GF-D8 (cell line): ENCODE results near the gene GABPA.
A peak's percentile ranks its signal among the peaks of the same experiment; 100 is the strongest.
"Not testable (repeated sequence)": the region's sequence is repeated elsewhere in the genome, so short reads cannot be mapped to it uniquely, and the experiment has no call there.

Experiments used
- DNase-seq: peaks from one replicate; lab custom pipeline; 2025; lab: John Stamatoyannopoulos, UW

The GABPA gene

DNA sequence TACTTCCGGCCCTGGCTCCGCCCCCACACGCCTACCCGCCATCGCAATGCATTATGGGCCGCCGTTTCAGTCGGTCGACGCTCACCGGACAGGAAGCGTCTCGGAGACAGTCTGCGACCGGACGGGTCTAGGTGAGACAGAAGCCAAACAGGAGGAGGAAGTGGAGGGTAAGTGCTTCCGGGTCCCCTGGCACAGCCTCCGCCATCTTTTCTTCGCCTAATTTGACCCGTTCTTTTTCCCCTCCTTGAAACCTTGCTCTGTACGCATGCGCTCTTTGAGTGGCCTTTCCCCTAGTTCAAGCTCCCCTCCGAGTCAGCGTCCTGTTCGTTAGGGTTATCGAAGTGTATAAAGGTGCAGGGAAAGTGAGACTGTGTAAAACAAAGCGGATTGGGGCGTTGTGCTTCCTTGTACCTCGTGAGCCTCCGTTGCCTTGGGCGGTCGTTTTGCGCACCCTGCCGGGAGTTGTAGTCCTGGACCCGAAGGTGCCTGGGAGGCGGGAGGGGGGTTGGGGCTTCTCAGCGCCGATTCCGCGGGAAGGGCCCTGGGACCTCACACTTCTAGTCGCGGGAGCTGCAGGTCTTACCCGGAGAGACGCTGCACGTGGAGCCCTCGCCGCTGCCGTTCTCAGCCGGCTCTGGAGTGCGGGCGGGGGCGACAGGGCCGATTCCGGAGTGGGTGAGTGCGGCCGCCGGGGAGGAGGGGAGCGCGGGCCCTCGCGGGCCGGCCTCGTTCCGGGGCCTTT, at the start of gene GABPA, which contains the start of gene ATP5PF:
TSS of gene GABPA (plus strand) at position 69 of the 742 bp plus-strand sequence. CDS start 6,627 bp downstream, outside the sequence.
TSS of gene ATP5PF (minus strand) at position 1 of the 742 bp plus-strand sequence. CDS start 5,110 bp downstream, outside the sequence.
- peak; percentile 99 for DNase-seq

DNA sequence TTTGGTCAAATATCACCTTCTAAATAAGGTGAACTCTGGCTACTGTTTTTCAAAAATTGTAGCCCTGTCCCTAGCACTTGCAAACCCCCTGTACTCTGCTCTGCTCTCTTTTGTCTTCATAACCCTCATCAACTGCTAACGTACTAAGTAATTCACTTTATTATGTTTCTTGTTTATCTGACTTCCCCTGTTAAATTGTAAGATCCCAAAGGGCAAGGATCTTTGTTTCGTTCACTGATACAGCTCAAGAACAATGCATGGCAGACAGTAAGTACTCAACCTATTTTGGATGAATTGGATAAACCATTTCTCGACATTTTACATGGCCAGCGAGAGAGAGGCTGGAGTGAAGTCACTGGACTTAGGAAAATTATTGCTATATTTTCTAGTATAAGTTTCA, 47.0 kb upstream of the GABPA start:
- no peak for DNase-seq

DNA sequence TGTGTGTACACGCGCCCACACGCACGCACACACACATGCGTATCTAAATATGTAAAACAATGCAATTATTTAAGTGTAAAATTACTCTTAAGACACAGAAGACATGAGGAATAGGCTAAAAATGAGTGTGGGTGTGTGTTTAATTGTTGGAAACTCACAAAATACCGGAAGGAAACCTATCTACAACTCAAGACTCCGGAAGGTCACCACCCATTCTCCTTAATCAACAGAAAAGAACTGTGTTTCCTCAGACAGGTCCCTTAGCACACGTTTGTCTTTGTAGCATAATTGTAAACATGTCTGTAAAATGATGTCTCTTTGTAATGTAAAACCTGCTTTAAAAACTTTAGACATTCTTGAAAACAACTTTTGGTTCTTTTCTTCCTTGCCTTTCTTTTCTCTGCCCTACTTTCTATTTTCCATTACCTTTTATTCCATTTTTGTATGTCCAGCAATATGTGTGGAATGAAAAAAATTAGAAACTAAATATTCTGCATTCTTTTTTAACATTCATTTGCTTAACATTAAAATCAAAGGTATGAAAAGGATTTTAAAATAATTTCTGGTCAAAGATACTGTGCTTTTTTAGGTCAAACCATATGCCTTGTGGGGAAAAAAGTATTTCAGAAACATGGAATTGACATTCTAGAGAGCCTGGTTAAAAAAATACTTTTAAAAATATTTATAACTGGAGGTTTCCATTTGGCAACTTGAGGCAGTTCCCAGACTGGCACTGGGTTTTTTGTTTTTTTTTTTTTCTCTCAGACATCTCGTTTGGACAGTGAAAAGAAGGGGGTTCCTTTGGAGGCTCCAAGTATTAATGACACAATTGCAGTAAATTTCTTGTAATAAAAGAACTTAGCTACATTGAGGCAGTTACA, 46.3 kb upstream of the GABPA start:
- DNase-seq, result no peak

DNA sequence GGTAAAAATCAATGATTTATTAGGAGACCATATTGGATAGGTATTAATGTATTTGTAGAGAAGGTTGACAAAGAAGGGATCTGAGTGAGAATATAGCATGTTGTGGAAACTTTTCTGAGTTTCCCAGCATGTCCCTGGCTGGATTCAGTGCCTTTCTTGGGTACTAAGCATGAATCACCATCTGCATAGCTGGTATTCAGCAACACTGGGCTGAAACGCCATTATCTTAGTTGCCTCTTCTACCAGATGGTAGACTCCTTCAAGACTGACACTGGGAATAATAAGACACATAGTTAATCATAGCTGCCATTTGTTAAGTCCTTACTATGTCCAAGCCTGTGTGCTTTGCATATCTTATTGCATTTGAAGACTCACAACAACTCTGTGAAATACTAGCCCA, 45.5 kb upstream of the GABPA start:
- no peak for DNase-seq

DNA sequence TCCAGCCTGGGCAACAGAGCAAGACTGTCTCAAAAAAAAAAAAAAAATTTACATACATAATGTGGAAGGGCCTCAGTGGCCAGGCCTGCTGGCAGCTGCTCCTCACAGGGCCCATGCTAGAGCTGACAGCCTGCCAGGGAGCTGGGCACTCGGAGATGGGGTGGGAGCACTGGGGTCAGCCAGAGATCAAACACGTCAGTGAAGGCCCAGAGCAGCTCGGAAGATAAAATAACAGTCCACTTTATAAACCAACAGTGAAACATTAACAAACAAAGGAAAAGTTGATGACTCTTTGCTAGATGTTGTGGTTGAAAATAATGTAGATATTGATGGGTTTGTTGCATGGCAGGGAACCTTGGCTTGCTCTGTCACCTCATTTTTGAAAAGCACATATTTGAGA, 42.8 kb upstream of the GABPA start:
- no peak for DNase-seq

GRCh38 chr21:25695461-25695860, 39.3 kb upstream of the GABPA start:
- not testable (repeated sequence) for DNase-seq

DNA sequence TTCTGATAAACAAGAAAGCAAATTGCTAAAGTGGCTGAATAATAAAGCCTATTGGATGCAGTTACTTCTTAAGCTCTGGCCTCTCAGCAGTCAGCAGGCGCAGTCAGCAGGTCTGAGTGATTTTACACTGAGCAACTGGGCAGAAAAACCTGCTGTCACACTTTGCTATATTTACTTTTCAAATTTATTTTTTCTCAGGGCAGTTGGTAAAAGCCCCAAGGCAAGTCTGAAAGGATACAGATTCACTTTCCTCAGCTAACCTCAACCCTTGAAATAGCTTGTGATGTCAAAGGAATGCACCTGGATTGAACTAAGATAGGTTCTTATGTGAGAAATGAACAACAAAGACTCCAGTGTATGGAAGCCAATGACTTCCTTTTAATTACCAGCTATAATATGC, 34.0 kb upstream of the GABPA start:
- no peak for DNase-seq

DNA sequence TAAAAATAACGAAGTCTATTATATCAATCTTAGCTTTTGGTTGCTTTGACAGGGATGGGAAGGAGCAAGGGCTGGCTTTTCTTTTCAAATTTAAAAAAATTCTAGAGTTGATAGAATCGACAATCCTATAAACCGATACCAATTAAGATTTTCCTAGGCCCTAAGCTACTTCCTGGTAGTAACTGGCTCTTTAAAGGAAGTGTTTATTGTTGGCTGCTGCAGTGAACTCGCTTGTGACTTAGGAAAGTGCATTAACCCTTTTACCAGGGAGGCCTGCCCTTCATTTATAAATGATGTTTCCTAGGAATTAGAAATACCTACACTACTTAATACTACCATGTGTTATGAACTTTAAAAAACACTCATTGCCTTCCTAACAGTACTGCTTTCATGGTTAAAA, 33.2 kb upstream of the GABPA start:
- peak; percentile 61 for DNase-seq

GRCh38 chr21:25708467-25709065, 26.2 kb upstream of the GABPA start:
- DNase-seq, result no peak

- DNase-seq, result no peak
Measured at GRCh38 chr21:25709684-25710265, 25.0 kb upstream of the GABPA start.

GRCh38 chr21:25710550-25710949, 24.2 kb upstream of the GABPA start:
- DNase-seq, result no peak

DNA sequence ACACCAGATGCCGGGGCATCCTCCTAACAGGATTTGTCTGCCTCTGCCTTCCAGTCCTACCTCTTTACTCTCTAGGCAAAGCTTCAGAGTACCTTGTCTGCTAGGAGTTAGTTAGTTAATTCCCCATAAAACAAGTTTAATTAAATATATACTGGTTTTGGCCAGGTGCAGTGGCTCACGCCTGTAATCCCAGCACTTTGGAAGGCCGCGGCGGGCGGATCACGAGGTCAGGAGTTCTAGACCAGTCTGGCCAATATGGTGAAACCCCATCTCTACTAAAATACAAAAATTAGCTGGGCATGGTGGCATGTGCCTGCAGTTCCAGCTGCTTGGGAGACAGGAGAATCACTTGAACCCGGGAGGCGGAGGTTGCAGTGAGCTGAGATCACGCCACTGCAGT, 20.7 kb upstream of the GABPA start:
- DNase-seq, result not testable (repeated sequence)

GRCh38 chr21:25717491-25718147, 17.2 kb upstream of the GABPA start:
- DNase-seq, result peak; percentile 25

DNA sequence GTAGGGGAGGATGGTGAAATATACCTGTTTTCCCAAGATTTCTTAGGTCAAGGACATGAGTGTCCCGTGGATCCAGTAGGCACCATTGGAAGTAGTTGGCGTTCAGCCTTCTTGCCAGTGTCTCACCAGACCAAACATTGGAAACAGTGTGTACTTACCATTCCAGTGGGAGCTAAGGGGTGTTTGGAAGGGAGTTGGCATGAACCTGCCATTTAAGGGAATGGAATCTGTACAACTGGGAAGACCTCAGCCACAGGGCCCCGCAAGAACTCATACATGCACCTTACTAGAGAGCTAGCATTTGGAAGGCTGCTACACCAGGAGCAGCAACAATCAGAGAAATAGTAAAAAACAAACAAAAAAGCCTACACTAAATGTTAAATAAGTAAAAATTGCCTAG, 12.8 kb upstream of the GABPA start:
- DNase-seq, result no peak

GRCh38 chr21:25722631-25723030, 12.1 kb upstream of the GABPA start:
- DNase-seq, result no peak

DNA sequence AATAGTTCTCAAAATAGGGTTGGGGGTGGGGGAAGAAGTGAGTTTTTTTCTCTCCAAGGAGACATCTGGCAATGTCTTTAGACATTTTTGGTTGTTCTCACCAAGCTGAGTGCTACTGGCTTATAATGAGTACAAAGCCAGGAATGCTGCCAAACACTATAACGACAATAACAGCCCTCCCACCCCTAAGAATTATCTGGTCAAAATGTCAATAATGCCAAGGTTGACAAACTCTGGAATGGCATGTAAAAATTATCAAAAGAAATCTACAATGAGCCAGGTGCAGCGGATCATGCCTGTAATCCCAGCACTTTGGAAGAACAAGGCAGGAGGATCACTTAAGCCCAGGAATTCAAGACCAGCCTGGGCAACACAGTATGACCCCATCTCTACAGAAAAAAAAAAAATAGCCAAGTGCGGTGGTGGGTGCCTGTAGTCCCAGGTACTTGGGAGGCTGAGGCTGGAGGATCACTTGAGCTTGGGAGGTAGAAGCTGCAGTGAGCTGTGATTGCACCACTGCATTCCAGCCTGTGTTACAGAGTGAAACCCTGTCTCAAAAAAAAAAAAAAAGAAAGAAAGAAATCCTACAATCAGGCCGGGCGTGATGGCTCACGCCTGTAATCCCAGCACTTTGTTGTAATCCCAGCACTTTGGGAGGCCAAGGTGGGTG, 2.5 kb upstream of the GABPA start:
- DNase-seq, result no peak

DNA sequence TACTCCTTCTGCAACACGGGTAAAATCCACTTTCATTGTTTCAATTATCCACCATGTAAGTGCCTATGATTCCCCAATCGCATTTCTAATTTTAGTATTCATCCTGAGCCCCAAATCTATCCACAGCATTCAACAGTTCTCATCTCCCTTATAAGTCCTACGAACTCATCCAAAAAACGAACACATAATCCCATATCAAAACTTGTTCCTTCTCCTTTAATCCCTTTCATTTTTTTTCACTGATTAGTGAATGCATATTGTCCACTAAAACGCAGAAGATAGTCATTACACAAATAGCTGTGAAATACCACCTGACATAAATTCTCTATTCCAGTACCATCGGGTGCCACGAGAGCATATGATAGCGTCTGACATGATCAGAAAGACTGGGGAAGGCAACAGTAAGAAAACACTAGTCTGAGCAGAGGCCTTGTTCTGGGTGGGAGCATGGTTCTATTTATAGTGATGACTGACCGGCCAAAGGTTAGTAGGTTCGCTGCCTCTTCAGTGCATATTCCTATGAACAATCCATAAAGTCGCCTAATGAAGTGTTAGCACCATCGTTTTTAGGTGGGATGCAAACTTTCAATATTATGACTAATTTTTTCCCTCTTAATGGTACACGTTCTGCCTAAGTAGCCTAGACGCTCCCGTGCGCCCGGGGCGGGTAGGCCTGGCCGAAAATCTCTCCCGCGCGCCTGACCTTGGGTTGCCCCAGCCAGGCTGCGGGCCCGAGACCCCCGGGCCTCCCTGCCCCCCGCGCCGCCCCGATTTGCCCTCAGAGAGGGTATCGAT, 716 bp upstream of the GABPA start:
- DNase-seq, result peak; percentile 42

GRCh38 chr21:25734654-25734903, 193 bp upstream of the GABPA start:
- DNase-seq, result no peak

DNA sequence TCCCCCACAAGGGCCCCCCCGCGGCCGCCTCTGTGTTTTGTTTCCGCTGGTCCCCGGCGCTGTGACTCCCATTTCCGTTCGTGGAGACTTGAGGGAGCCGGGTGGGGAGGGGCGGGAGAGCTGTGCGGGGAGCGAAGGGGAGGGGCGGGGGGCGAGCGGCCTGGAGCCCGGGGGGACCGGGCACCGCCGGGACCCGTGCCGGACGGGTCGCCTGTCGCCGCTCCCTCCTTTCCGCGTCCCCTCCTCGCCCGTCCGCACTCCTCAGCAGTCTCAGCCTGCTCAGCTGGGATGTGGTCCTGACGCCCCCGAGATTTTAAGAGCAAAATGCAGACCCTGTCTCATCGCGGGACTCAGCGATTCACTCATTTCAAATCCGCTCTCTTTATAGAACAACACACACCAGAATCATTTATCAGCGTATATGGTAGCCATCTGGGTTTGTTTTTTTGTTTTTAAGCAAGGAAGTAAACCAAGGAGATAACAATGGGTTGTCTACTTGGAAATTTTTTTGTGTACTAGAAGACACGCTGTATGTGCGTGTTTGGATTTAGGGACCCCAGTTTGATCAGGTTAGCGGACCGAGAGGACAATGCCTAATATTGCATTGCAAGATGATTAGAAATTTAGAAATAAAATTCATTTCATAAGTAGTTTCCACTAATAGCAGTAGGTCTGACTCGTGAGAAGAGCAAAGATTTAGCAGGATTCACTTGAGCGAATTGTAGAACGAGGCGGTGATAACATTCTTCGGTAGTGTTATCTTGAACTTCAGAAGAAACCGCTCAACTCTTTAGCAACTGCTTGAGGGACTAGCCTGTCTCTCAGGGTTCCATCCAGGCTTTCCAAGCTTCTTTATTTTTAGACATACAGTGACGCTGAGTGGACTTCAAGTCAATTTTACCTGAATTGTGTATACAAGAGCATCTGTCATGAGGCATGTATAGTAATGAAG, 1.1 kb downstream of the GABPA start:
- DNase-seq, result peak; percentile 70
